ENCODE results near the gene KCNC1.

KCNC1 gene

DNA sequence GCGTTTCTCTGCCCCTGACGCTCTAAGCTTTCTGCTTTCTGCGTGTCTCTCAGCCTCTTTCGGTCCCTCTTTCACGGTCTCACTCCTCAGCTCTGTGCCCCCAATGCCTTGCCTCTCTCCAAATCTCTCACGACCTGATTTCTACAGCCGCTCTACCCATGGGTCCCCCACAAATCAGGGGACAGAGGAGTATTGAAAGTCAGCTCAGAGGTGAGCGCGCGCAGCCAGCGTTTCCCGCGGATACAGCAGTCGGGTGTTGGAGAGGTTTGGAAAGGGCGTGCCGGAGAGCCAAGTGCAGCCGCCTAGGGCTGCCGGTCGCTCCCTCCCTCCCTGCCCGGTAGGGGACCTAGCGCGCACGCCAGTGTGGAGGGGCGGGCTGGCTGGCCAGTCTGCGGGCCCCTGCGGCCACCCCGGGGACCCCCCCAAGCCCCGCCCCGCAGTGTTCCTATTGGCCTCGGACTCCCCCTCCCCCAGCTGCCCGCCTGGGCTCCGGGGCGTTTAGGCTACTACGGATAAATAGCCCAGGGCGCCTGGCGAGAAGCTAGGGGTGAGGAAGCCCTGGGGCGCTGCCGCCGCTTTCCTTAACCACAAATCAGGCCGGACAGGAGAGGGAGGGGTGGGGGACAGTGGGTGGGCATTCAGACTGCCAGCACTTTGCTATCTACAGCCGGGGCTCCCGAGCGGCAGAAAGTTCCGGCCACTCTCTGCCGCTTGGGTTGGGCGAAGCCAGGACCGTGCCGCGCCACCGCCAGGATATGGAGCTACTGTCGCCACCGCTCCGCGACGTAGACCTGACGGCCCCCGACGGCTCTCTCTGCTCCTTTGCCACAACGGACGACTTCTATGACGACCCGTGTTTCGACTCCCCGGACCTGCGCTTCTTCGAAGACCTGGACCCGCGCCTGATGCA lies 15.3 kb upstream of the KCNC1 start, which contains the start of gene MYOD1:
TSS of gene MYOD1 (plus strand) at position 544 of the 910 bp plus-strand sequence. CDS start at position 756, 212 bp downstream.
- ChIA-PET CTCF (interaction anchor here (1.9 to 2.8 kb wide), 2 partner anchors 9 to 12 kb away, joined by 4 to 13 read pairs; no protein-coding TSS in a partner anchor), POLR2A (no interaction called here)
- DNase-seq (ENCODE audit: extremely low spot score) = no peak
- TF ChIP-seq CTCF (IDR thresholded peaks at IDR 0.05; ENCODE audit: control extremely low read depth, extremely low read depth, low read depth, missing control alignments) = no peak

DNA sequence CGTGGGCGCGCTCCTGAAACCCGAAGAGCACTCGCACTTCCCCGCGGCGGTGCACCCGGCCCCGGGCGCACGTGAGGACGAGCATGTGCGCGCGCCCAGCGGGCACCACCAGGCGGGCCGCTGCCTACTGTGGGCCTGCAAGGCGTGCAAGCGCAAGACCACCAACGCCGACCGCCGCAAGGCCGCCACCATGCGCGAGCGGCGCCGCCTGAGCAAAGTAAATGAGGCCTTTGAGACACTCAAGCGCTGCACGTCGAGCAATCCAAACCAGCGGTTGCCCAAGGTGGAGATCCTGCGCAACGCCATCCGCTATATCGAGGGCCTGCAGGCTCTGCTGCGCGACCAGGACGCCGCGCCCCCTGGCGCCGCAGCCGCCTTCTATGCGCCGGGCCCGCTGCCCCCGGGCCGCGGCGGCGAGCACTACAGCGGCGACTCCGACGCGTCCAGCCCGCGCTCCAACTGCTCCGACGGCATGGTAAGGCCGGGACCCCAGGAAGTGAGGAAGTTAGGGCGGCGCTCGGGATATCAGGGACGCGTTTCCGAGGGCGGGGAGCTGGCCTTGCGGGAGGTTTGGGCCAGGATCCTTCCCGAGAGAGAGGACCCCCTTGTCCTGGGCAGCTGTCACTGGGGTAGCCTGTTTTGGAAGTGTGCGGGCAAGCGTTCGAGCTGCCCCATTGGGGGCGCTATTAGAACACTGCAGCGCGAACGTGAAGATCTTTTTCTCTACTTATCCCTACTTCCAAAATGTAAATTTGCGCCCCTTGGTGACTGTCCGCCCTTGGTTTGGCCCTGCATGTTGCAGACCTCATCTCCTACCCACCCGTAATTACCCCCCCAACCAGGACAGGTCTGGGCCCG lies 14.4 kb upstream of the KCNC1 start:
- TF ChIP-seq CTCF (IDR thresholded peaks at IDR 0.05; ENCODE audit: control extremely low read depth, extremely low read depth, low read depth, missing control alignments) = no peak
- ChIA-PET CTCF (interaction anchor here (0.5 to 2.8 kb wide), 4 partner anchors 10 to 491 kb away, joined by 3 to 13 read pairs (median 4); no protein-coding TSS in a partner anchor), POLR2A (no interaction called here)
- no peak for DNase-seq (ENCODE audit: extremely low spot score)

DNA sequence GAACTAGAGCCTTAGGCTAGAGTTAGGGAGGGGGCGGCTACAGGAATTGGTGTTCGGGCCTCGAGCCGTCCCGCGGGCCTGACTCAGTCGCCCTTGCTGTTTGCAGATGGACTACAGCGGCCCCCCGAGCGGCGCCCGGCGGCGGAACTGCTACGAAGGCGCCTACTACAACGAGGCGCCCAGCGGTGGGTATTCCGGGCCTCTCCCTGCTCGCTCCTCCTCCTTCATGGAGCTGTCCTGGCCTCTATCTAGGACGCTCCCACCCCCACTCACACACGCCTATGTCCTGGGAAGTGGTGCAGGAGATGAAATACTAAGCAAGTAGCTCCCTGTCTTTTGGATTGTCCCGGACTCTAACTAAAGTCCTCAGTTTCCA lies 13.8 kb upstream of the KCNC1 start:
- CTCF ChIA-PET = interaction anchor here (0.5 to 2.6 kb wide), 3 partner anchors 10 to 491 kb away, joined by 3 to 13 read pairs (median 3); no protein-coding TSS in a partner anchor
- POLR2A ChIA-PET = no interaction called here
- TF ChIP-seq CTCF (IDR thresholded peaks at IDR 0.05; ENCODE audit: control extremely low read depth, extremely low read depth, low read depth, missing control alignments) = no peak
- no peak for DNase-seq (ENCODE audit: extremely low spot score)

DNA sequence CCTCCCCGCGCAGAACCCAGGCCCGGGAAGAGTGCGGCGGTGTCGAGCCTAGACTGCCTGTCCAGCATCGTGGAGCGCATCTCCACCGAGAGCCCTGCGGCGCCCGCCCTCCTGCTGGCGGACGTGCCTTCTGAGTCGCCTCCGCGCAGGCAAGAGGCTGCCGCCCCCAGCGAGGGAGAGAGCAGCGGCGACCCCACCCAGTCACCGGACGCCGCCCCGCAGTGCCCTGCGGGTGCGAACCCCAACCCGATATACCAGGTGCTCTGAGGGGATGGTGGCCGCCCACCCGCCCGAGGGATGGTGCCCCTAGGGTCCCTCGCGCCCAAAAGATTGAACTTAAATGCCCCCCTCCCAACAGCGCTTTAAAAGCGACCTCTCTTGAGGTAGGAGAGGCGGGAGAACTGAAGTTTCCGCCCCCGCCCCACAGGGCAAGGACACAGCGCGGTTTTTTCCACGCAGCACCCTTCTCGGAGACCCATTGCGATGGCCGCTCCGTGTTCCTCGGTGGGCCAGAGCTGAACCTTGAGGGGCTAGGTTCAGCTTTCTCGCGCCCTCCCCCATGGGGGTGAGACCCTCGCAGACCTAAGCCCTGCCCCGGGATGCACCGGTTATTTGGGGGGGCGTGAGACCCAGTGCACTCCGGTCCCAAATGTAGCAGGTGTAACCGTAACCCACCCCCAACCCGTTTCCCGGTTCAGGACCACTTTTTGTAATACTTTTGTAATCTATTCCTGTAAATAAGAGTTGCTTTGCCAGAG lies 13.2 kb upstream of the KCNC1 start:
- TF ChIP-seq CTCF (IDR thresholded peaks at IDR 0.05; ENCODE audit: control extremely low read depth, extremely low read depth, low read depth, missing control alignments) = no peak
- POLR2A ChIA-PET = no interaction called here
- no peak for DNase-seq (ENCODE audit: extremely low spot score)
- CTCF ChIA-PET = interaction anchor here (0.9 to 2.6 kb wide), 3 partner anchors 10 to 385 kb away, joined by 3 to 13 read pairs (median 3); partner anchors contain the start of gene SAAL1

DNA sequence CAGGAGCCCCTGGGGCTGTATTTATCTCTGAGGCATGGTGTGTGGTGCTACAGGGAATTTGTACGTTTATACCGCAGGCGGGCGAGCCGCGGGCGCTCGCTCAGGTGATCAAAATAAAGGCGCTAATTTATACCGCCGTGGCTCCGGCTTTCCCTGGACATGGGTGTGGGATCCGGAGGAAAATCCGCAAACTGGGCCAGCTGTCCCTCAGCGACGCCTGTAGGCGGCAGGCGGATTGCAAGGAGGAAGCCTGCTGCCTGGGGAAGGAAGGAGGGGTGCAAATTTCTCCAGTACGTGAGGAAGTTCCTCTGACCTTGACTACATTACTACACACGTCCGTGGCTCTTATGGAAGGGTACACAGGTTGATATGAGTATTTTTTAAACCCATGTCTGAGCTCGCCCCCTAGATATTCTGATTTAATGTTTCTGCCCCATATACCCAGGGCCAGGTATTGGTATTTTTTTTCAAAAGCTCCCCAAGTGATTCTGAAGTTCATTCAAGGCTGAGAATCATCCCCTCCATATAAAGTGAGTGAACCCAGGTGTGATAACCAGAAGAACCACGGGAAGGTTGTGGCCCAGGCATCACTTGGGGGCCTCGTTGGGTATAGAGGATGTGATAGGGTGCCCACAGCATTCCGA lies 12.5 kb upstream of the KCNC1 start:
- TF ChIP-seq CTCF (IDR thresholded peaks at IDR 0.05; ENCODE audit: control extremely low read depth, extremely low read depth, low read depth, missing control alignments) = peak; percentile 20
- POLR2A ChIA-PET = no interaction called here
- no peak for DNase-seq (ENCODE audit: extremely low spot score)
- CTCF ChIA-PET = interaction anchor here (1.5 to 2.6 kb wide), 2 partner anchors 9 to 384 kb away, joined by 3 to 13 read pairs; partner anchors contain the start of gene SAAL1
